ENCODE measurements around the gene CHCHD6. TPM values are rescaled to one million over a fixed set of nuclear protein-coding genes. Genes with fewer than 3 reads are reported as not detected.

Gene CHCHD6
- total and polyA plus RNA-seq, 4 donors: 2.0 to 5.1 (median 3.9) TPM

GRCh38 chr3:126934031-126934531 lies 230.0 kb downstream of the CHCHD6 start:
- no peak overlapping the region for H3K4me3 ChIP-seq (ENCODE audit: low read depth in 1 of 3, low read length in 3 of 3)
- H3K4me1 ChIP-seq (ENCODE audit: control insufficient read depth in 4 of 4, insufficient read depth in 4 of 4, low read length in 3 of 4): peaks cover 0 to 3% (median 0%) of the 10 kb centered on the region in 4 donors
- no peaks in the 10 kb centered on the region for H3K36me3 ChIP-seq (ENCODE audit: control insufficient read depth in 4 of 4, insufficient read depth in 3 of 4, low read depth in 1 of 4, low read length in 3 of 4)
- H3K27me3 ChIP-seq (ENCODE audit: control insufficient read depth in 4 of 4, insufficient read depth in 4 of 4, low read length in 3 of 4): no peaks in the 10 kb centered on the region
- no peak overlapping the region for H3K9ac ChIP-seq (ENCODE audit: low read depth in 1 of 2, low read length in 2 of 2)
- no peak for TF ChIP-seq HNF4A (conservative IDR thresholded peaks at IDR 0.05)
- peak; percentile 25 to 37 for TF ChIP-seq RXRA (IDR thresholded peaks at IDR 0.05)
- TF ChIP-seq SP1 (IDR thresholded peaks at IDR 0.05): peak; percentile 33
- TF ChIP-seq CTCF (IDR thresholded peaks at IDR 0.05; ENCODE audit: low read depth, low read length, missing input control): no peak
- no peak for TF ChIP-seq GABPA (IDR thresholded peaks at IDR 0.05 in 1 of 2, conservative IDR thresholded peaks at IDR 0.05 in 1 of 2)
- TF ChIP-seq JUND (IDR thresholded peaks at IDR 0.05): no peak
- no peak for TF ChIP-seq ZBTB33 (IDR thresholded peaks at IDR 0.05)
- peak; percentile 25 for TF ChIP-seq NR2F2 (IDR thresholded peaks at IDR 0.05)
- TF ChIP-seq HNF4G (IDR thresholded peaks at IDR 0.05): no peak
- no peak for TF ChIP-seq YY1 (IDR thresholded peaks at IDR 0.05)
- peak overlapping the region; percentile 23 to 41 for H3K27ac ChIP-seq (ENCODE audit: low read depth in 1 of 2, low read length in 2 of 2)
- WGBS: 73% methylated on average over 4 of the region's 4 CpGs
- no peak for DNase-seq (ENCODE audit: low spot score)
- no peaks in the 10 kb centered on the region for H3K9me3 ChIP-seq (ENCODE audit: control insufficient read depth in 4 of 4, low read length in 3 of 4)

GRCh38 chr3:126934991-126935390 lies 231.0 kb downstream of the CHCHD6 start:
- no peaks in the 10 kb centered on the region for H3K36me3 ChIP-seq (ENCODE audit: control insufficient read depth in 4 of 4, insufficient read depth in 3 of 4, low read depth in 1 of 4, low read length in 3 of 4)

More at GRCh38 chr3:126934991-126935390, 231.0 kb downstream of the CHCHD6 start:
- Histone ChIP-seq H3K9me3 (ENCODE audit: control insufficient read depth in 4 of 4, low read length in 3 of 4) (no peaks in the 10 kb centered on the region), H3K4me1 (ENCODE audit: control insufficient read depth in 4 of 4, insufficient read depth in 4 of 4, low read length in 3 of 4) (peaks cover 0 to 3% (median 0%) of the 10 kb centered on the region in 4 donors), H3K27ac (ENCODE audit: low read depth in 1 of 2, low read length in 2 of 2) (peak overlapping the region; percentile 26 to 27), H3K9ac (ENCODE audit: low read depth in 1 of 2, low read length in 2 of 2) (no peak overlapping the region), H3K4me3 (ENCODE audit: low read depth in 1 of 3, low read length in 3 of 3) (no peak overlapping the region), H3K27me3 (ENCODE audit: control insufficient read depth in 4 of 4, insufficient read depth in 4 of 4, low read length in 3 of 4) (no peaks in the 10 kb centered on the region)
- TF ChIP-seq FOXA1 (IDR thresholded peaks at IDR 0.05): no peak
- TF ChIP-seq HNF4A (conservative IDR thresholded peaks at IDR 0.05): no peak
- TF ChIP-seq ZBTB33 (IDR thresholded peaks at IDR 0.05): no peak
- TF ChIP-seq HNF4G (IDR thresholded peaks at IDR 0.05): no peak
- no peak for TF ChIP-seq REST (IDR thresholded peaks at IDR 0.05)
- no peak for TF ChIP-seq RXRA (IDR thresholded peaks at IDR 0.05)
- TF ChIP-seq EGR1 (IDR thresholded peaks at IDR 0.05; ENCODE audit: low read depth in 2 of 2): no peak
- no peak for TF ChIP-seq GABPA (IDR thresholded peaks at IDR 0.05 in 1 of 2, conservative IDR thresholded peaks at IDR 0.05 in 1 of 2)
- no peak for TF ChIP-seq NR2F2 (IDR thresholded peaks at IDR 0.05)
- no peak for TF ChIP-seq FOXA2 (IDR thresholded peaks at IDR 0.05)
- TF ChIP-seq ATF3 (IDR thresholded peaks at IDR 0.05): no peak
- no peak for TF ChIP-seq YY1 (IDR thresholded peaks at IDR 0.05)
- TF ChIP-seq SP1 (IDR thresholded peaks at IDR 0.05): no peak
- TF ChIP-seq RAD21 (IDR thresholded peaks at IDR 0.05): no peak
- no peak for TF ChIP-seq MAX (IDR thresholded peaks at IDR 0.05)
- TF ChIP-seq JUND (IDR thresholded peaks at IDR 0.05): no peak
- no peak for TF ChIP-seq TAF1 (conservative IDR thresholded peaks at IDR 0.05)
- no peak for TF ChIP-seq CTCF (IDR thresholded peaks at IDR 0.05; ENCODE audit: low read depth, low read length, missing input control)
- 92% methylated on average over 8 of the region's 8 CpGs for WGBS
- DNase-seq (ENCODE audit: low spot score): no peak

Measured in liver (tissue), 9 donors.